ENCODE results near the gene KNSTRN. TPM values are rescaled to one million over a fixed set of nuclear protein-coding genes. Genes with fewer than 3 reads are reported as not detected.

The KNSTRN gene
- total and polyA plus RNA-seq, 2 of the 8 experiments (the other 6 are each of a cell fraction or from before 2014, with no cell fraction given), result 25.1 to 79.4 TPM

- H3K27me3 ChIP-seq (replicated peaks in 1 of 4; ENCODE audit: control insufficient read depth in 3 of 4, extremely low read depth in 1 of 4, insufficient read depth in 3 of 4, low read length in 3 of 4), result 0 out of 7 replicates have a peak, but pooled peaks cover 0 to 2% (median 0%) of the 10 kb centered on the region in 4 experiments
- H4K91ac ChIP-seq (replicated peaks; ENCODE audit: insufficient read length, low read length), result no peak overlapping the region
- H2AFZ ChIP-seq (ENCODE audit: low read length), result no peak overlapping the region
- FAIRE-seq (no peak), DNase-seq (ENCODE audit: low read depth in 1 of 2, low spot score in 2 of 2) (no peak)
- no peak overlapping the region for H3K27ac ChIP-seq (ENCODE audit: low read depth, low read length)
- no peak overlapping the region for H3K18ac ChIP-seq (ENCODE audit: extremely low read depth, low read length)
- no peak overlapping the region for H2AK5ac ChIP-seq (ENCODE audit: low read depth, low read length)
- no peak overlapping the region for H4K8ac ChIP-seq (ENCODE audit: extremely low read depth, insufficient read depth, low read length)
- no peak overlapping the region for H2BK5ac ChIP-seq (ENCODE audit: low read depth, low read length)
- no peak overlapping the region for H3K4me3 ChIP-seq (ENCODE audit: extremely low read depth in 1 of 4, insufficient read depth in 2 of 4, low read depth in 3 of 4, low read length in 4 of 4)
- no peaks in the 10 kb centered on the region for H3K79me1 ChIP-seq (ENCODE audit: low read depth, low read length)
- H2BK12ac ChIP-seq (ENCODE audit: low read depth, low read length), result no peak overlapping the region
- H4K5ac ChIP-seq (ENCODE audit: insufficient read length, low read depth, low read length), result no peak overlapping the region
- H3K4me1 ChIP-seq (replicated peaks in 1 of 4; ENCODE audit: control insufficient read depth in 3 of 4, insufficient read depth in 4 of 4, low read length in 3 of 4), result peaks cover 0 to 10% (median 2%) of the 10 kb centered on the region in 4 experiments; a peak in 4 of 7 replicates
- H2BK120ac ChIP-seq (replicated peaks; ENCODE audit: low read depth, low read length), result no peak overlapping the region
- H3K56ac ChIP-seq (replicated peaks; ENCODE audit: insufficient read length, low read depth, low read length), result no peak overlapping the region
- no peak overlapping the region for H3K23ac ChIP-seq (ENCODE audit: insufficient read length)
- H3K4me2 ChIP-seq (ENCODE audit: insufficient read depth in 1 of 2, low read depth in 2 of 2, low read length in 2 of 2), result no peak overlapping the region
- H3K9ac ChIP-seq (replicated peaks in 1 of 4; ENCODE audit: extremely low read depth in 1 of 4, low read depth in 3 of 4, low read length in 3 of 4), result no peak overlapping the region
- CTCF ChIA-PET (ENCODE audit: partially characterized antibody), result interaction anchor here (0.6 to 27.4 kb wide), 5 partner anchors 8 to 76 kb away, joined by 3 to 452 read pairs (median 3); partner anchors contain the start of gene CCDC9B
- TF ChIP-seq CHD2 (IDR thresholded peaks at IDR 0.05; ENCODE audit: low read length) (no peak), PHF8 (conservative IDR thresholded peaks at IDR 0.05; ENCODE audit: low read depth, low read length) (no peak)
- H3K14ac ChIP-seq (ENCODE audit: insufficient read length), result no peak overlapping the region
- no peaks in the 10 kb centered on the region for H3K36me3 ChIP-seq (ENCODE audit: control insufficient read depth in 2 of 4, insufficient read depth in 4 of 4, low read length in 3 of 4)
- H2BK15ac ChIP-seq (ENCODE audit: low read length), result no peak overlapping the region
- H4K20me1 ChIP-seq (replicated peaks in 1 of 2; ENCODE audit: control insufficient read depth in 1 of 2, insufficient read depth in 2 of 2, low read length in 2 of 2), result no peaks in the 10 kb centered on the region
- H3K9me3 ChIP-seq (ENCODE audit: insufficient read depth in 2 of 2, low read depth in 1 of 2, low read length in 1 of 2), result no peaks in the 10 kb centered on the region
- WGBS, 2 experiments (ENCODE audit: extremely low coverage in 1 of 2, insufficient coverage in 1 of 2, insufficient read length in 1 of 2, insufficient replicate concordance in 2 of 2, low coverage in 1 of 2, low lambda C conversion rate in 2 of 2, missing lambda C conversion rate in 1 of 2), result 85% methylated on average over 5 of the region's 5 CpGs; no CpG with 5 or more reads in 1 of the 2 experiments
- no peak overlapping the region for H2BK20ac ChIP-seq (ENCODE audit: low read length)
- peaks cover 2% of the 10 kb centered on the region; the same call in 1 of the 2 replicates for H3K23me2 ChIP-seq (ENCODE audit: low read depth, low read length)
- POLR2A ChIA-PET (ENCODE audit: partially characterized antibody), result no interaction called here
- H3K79me2 ChIP-seq (ENCODE audit: control insufficient read depth in 1 of 2, insufficient read depth in 2 of 2, low read length in 2 of 2), result no peaks in the 10 kb centered on the region
- no peak overlapping the region for H3K4ac ChIP-seq (replicated peaks; ENCODE audit: insufficient read length, low read depth, low read length)
Observed at GRCh38 chr15:40348474-40348870, 34.0 kb upstream of the KNSTRN start.

All from H1 (cell line).